CD4-positive, alpha-beta T cell (primary cell): ENCODE data around the gene CTNNA2. TPM values are rescaled to one million over a fixed set of nuclear protein-coding genes. Genes with fewer than 3 reads are reported as not detected.

Source experiments
- ATAC-seq: fragments of 200-7000 bp; cut with Tn5 transposase; one replicate; pipeline ENCODE4 v1.10.0; 2022; ENCODE audit warnings: mild to moderate bottlenecking; ENCODE audit not compliant: poor library complexity
- CTCF ChIA-PET: fragments of 350-600 bp; sonication (Branson Sonifier 250); formaldehyde crosslinking; loops from one replicate; lab custom pipeline; 2021; ENCODE audit warnings: antibody characterized with exemption, inconsistent platforms; lab: Charles Lee
- POLR2A ChIA-PET: fragments of 350-600 bp; sonication (Branson Sonifier 250); formaldehyde crosslinking; loops from one replicate; lab custom pipeline; 2021; ENCODE audit warnings: antibody characterized with exemption, inconsistent platforms; lab: Charles Lee
- DNase-seq, 14 experiments: peaks; one replicate each; pipeline ENCODE4 v3.0.0-alpha.2; 2013 to 2020; ENCODE audit warnings: mixed read lengths in 2 of 14
- H3K27ac ChIP-seq, 2 donors: one replicate each; pipeline versions ENCODE4 v1.5.1 to v1.7.0; 2013; ENCODE audit warnings: low read length in 2 of 2, low read depth in 1 of 2, mild to moderate bottlenecking in 1 of 2
- H3K27me3 ChIP-seq, 2 experiments: 1 replicate in 1 of 2; 2 replicates in 1 of 2; pipeline versions ENCODE4 v1.6.1 to v1.7.0; 2013; ENCODE audit warnings: low read length in 2 of 2, control low read depth in 1 of 2, mild to moderate bottlenecking in 1 of 2, moderate library complexity in 1 of 2; ENCODE audit not compliant: insufficient read depth in 2 of 2, control insufficient read depth in 1 of 2
- H3K36me3 ChIP-seq: one replicate; pipeline ENCODE4 v1.6.1; 2013; ENCODE audit warnings: low read length, control low read depth; ENCODE audit not compliant: insufficient read depth
- H3K4me1 ChIP-seq: one replicate; pipeline ENCODE4 v1.6.1; 2013; ENCODE audit warnings: low read length, control low read depth; ENCODE audit not compliant: insufficient read depth
- H3K4me3 ChIP-seq: one replicate; pipeline ENCODE4 v1.5.1; 2013; ENCODE audit warnings: mild to moderate bottlenecking, low read length, moderate library complexity
- H3K9me3 ChIP-seq, 2 experiments: 1 replicate in 1 of 2; 2 replicates in 1 of 2; pipeline versions ENCODE4 v1.6.1 to v1.7.0; 2013; ENCODE audit warnings: low read length in 2 of 2, mild to moderate bottlenecking in 2 of 2, control low read depth in 1 of 2, moderate library complexity in 1 of 2; ENCODE audit not compliant: control insufficient read depth in 1 of 2, insufficient read depth in 1 of 2
- H3K27ac Mint-ChIP-seq: one replicate; pipeline ENCODE4 v1.8.0; 2020; ENCODE audit warnings: mixed read lengths
- H3K27me3 Mint-ChIP-seq: one replicate; pipeline ENCODE4 v1.8.0; 2021; ENCODE audit warnings: mixed read lengths
- H3K36me3 Mint-ChIP-seq: one replicate; pipeline ENCODE4 v1.8.0; 2021; ENCODE audit warnings: low read depth, mixed read lengths
- H3K4me1 Mint-ChIP-seq: one replicate; pipeline ENCODE4 v1.8.0; 2021; ENCODE audit warnings: low read depth, mixed read lengths
- H3K4me3 Mint-ChIP-seq: one replicate; pipeline ENCODE4 v1.8.0; 2020; ENCODE audit warnings: mild to moderate bottlenecking, mixed read lengths
- H3K9me3 Mint-ChIP-seq: one replicate; pipeline ENCODE4 v1.8.0; 2020; ENCODE audit warnings: mixed read lengths
- CTCF ChIP-seq: fragments of 200-600 bp; IDR thresholded peaks from one replicate; pipeline ENCODE4 v1.8.0; 2022; ENCODE audit warnings: antibody characterized with exemption, mild to moderate bottlenecking
- intact Hi-C, 2 experiments: fragments of 100-400 bp; cut with DNase I in 1 of 2; cut with micrococcal nuclease in 1 of 2; formaldehyde crosslinking; loops; one replicate each; pipeline versions ENCODE4 v1.15.1 to v1.9.0; 2023 to 2025; cut with DNase I, micrococcal nuclease
- total RNA-seq, 174 experiments: library from RNA in 2 of 174; stranded (reverse) in 2 of 174; gene quantifications; one replicate each; pipeline ENCODE4 v1.2.3 and lab custom pipeline; 2021 to 2026

Gene CTNNA2
- total RNA-seq, 2 experiments from 2014 or later: not detected

GRCh38 chr2:80311304-80311703, 798.5 kb downstream of the CTNNA2 start:
- H3K27me3 ChIP-seq: no peaks in the 10 kb centered on the region
- intact Hi-C loops: no loop called here
- Mint-ChIP-seq H3K4me1 (no peaks in the 10 kb centered on the region), H3K27me3 (peaks cover 3% of the 10 kb centered on the region), H3K4me3 (no peak overlapping the region), H3K36me3 (no peaks in the 10 kb centered on the region), H3K27ac (no peak overlapping the region), H3K9me3 (peaks cover 4% of the 10 kb centered on the region)
- ChIA-PET CTCF (no interaction called here), POLR2A (no interaction called here)
- H3K4me3 ChIP-seq: no peak overlapping the region
- TF ChIP-seq CTCF: no peak
- H3K9me3 ChIP-seq: peaks cover 0 to 3% of the 10 kb centered on the region in 2 experiments
- DNase-seq (no peak), ATAC-seq (no peak)
- no peaks in the 10 kb centered on the region for H3K36me3 ChIP-seq
- H3K27ac ChIP-seq: no peak overlapping the region
- H3K4me1 ChIP-seq: no peaks in the 10 kb centered on the region

- Mint-ChIP-seq H3K9me3 (peaks cover 4% of the 10 kb centered on the region), H3K36me3 (no peaks in the 10 kb centered on the region), H3K27me3 (no peaks in the 10 kb centered on the region), H3K4me1 (no peaks in the 10 kb centered on the region), H3K4me3 (no peak overlapping the region), H3K27ac (no peak overlapping the region)
- Histone ChIP-seq H3K4me1 (no peaks in the 10 kb centered on the region), H3K4me3 (no peak overlapping the region), H3K27ac (no peak overlapping the region), H3K9me3 (no peaks in the 10 kb centered on the region), H3K27me3 (no peaks in the 10 kb centered on the region), H3K36me3 (no peaks in the 10 kb centered on the region)
- ATAC-seq (no peak), DNase-seq (no peak)
- ChIA-PET CTCF (no interaction called here), POLR2A (no interaction called here)
- intact Hi-C loops: no loop called here
- TF ChIP-seq CTCF: no peak
Observed at GRCh38 chr2:80312282-80312839, 799.5 kb downstream of the CTNNA2 start.

GRCh38 chr2:80322311-80322920, 809.6 kb downstream of the CTNNA2 start:
- H3K4me1 ChIP-seq: no peaks in the 10 kb centered on the region

More at GRCh38 chr2:80322311-80322920, 809.6 kb downstream of the CTNNA2 start:
- H3K36me3 Mint-ChIP-seq: no peaks in the 10 kb centered on the region
- Histone ChIP-seq H3K27ac (no peak overlapping the region), H3K4me3 (no peak overlapping the region), H3K9me3 (peaks cover 0 to 7% of the 10 kb centered on the region in 2 experiments), H3K36me3 (no peaks in the 10 kb centered on the region), H3K27me3 (peaks cover 3 to 10% of the 10 kb centered on the region in 2 experiments)
- intact Hi-C loops: no loop called here
- H3K4me3 Mint-ChIP-seq: no peak overlapping the region
- no peak for TF ChIP-seq CTCF
- ATAC-seq (no peak), DNase-seq (no peak)
- peaks cover 5% of the 10 kb centered on the region for H3K9me3 Mint-ChIP-seq
- H3K27me3 Mint-ChIP-seq: peaks cover 10% of the 10 kb centered on the region
- no peaks in the 10 kb centered on the region for H3K4me1 Mint-ChIP-seq
- ChIA-PET CTCF (no interaction called here), POLR2A (no interaction called here)
- no peak overlapping the region for H3K27ac Mint-ChIP-seq
